Stimulated activated CD4-positive, alpha-beta T cell treated with anti-CD3 and anti-CD28 coated beads, Interleukin-15, amount 100 ng/mL, for 1 hour (primary cell): Measurements from ENCODE around the gene SEPTIN10.

Experiments used
- DNase-seq, 2 donors: peaks; one replicate each; pipeline ENCODE4 v3.0.0-alpha.2; 2020; ENCODE audit warnings: low read depth in 1 of 2, low spot score in 1 of 2

SEPTIN10 gene

GRCh38 chr2:109500910-109501309, 112.9 kb downstream of the SEPTIN10 start:
- DNase-seq: no peak

- no peak for DNase-seq
Observed at GRCh38 chr2:109499566-109499965, 114.2 kb downstream of the SEPTIN10 start.

- DNase-seq: no peak
Observed at GRCh38 chr2:109498906-109499305, 114.9 kb downstream of the SEPTIN10 start.

- no peak for DNase-seq
Observed at GRCh38 chr2:109497911-109498870, 115.6 kb downstream of the SEPTIN10 start.

DNA sequence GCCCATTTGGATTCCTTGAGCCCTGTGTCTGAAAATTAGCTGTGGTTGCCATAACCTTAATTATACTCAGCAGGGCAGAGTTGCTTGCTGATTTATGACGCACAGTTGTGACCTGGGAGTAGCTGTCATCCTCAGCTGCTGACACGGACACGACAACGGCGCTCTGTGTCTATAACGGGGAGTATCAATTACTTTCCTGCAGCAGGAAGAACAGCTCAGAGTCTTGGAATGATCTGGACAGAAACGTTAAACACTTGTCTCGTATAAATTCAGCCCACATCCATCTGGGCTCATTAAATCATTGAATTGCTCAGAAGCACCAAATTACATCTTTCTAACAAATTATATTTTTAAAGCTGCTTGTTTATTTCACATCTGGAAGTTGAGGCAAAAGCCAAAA, 116.3 kb downstream of the SEPTIN10 start:
- no peak for DNase-seq

GRCh38 chr2:109494351-109494750, 119.4 kb downstream of the SEPTIN10 start:
- DNase-seq: no peak

- no peak for DNase-seq
Observed at GRCh38 chr2:109493176-109493935, 120.4 kb downstream of the SEPTIN10 start.
